A204.1 (cell line): ENCODE measurements around the gene KCTD17.

Experiments
- FAIRE-seq: peaks from 2 replicates; lab custom pipeline; 2012; peaks lifted over from hg19 to GRCh38; lab: Jason Lieb, UNC

The KCTD17 gene

DNA sequence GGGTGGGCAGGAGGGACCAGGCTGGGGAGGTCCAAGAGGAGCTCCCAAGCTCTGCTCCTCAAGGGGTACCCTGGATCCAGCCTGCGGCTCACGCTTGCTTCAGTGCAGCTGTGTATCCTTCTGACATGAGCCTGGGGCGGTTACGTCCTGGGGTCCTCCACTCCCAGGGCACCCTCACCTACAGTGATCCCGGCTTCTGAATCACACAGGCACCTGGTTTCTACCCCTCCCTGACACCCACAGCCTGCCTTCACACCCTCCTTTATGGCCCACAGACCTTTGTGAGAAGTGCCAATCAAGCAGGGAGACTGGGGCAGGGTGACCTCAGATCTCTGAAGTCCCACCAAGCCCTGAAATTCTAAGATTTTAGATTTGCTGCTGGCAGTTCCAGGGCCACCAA, 30.5 kb upstream of the KCTD17 start:
- no peak for FAIRE-seq

DNA sequence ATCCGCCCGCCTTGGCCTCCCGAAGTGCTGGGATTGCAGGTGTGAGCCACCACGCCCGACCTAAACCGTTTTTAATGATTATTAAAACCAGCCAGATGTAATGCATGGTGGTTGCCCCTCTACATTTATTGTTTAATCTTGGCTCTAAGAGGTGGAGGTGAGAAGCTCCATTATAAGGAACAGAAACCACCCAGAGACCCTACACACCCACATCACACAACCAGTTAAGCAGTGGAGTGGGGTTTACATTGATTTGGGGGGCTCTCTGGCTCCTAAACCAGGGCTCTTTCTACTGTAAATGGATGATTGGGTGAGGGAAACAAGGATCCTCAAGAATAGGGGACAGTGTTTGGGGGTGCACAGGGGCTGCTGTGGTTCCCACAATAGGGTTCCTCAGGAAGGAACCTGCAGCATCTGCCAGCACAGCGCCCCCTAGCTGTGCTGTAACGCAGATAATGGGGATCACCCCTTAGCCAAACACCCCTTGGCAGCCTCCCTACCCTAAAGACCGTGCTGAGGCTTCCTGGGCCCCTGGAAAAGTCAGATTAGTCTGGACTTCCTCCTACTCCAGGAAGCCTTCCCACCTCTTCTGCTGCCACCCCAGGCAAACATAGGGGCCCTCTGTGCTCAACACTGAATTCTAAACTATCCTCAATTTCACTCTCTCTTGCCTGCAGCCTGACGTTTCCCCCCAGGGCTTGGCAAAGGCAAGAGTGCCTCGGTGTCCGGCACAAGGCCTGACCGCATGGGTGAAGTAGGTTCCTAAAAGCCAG, 29.6 kb upstream of the KCTD17 start:
- FAIRE-seq: no peak

DNA sequence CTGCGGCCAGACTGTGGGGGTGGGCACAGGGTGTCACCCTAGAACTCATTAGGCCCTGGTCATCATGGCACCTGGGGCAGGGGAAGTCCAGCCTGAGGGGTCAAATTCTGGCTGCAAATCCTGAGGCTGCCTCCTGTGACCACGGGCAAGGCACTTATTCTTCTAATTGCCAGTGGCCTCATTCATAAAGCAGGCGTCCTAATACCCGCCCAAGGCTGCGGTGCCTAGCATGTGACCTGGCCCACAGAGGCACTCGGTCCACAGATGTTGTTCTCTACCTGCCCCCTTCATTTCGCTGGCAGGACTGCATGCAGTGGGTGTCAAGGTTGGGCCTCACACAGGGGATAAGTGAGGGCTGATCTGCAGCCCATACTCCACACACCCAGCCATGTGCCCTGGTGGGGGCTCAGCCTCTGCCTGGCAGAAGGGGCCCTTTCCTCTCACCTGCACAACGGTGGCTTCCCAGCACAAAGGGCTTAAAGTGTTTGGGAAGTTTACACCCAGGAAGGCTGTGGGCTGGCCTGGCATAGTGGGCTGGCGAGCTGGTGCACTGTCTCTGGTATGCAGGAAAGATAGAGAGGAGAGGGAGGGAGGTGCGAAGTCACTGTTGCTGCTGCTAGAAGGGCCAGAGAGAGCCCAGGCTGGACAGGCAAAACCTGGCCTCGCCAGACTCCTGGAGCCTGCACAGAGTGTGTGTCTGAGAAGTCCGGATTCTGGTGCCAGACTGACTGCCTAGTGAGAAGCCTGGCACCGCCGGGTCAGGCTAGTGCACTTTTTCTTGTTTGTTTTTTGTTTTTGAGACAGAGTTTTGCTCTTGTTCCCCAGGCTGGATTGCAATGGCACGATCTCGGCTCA, 28.8 kb upstream of the KCTD17 start:
- FAIRE-seq: no peak

DNA sequence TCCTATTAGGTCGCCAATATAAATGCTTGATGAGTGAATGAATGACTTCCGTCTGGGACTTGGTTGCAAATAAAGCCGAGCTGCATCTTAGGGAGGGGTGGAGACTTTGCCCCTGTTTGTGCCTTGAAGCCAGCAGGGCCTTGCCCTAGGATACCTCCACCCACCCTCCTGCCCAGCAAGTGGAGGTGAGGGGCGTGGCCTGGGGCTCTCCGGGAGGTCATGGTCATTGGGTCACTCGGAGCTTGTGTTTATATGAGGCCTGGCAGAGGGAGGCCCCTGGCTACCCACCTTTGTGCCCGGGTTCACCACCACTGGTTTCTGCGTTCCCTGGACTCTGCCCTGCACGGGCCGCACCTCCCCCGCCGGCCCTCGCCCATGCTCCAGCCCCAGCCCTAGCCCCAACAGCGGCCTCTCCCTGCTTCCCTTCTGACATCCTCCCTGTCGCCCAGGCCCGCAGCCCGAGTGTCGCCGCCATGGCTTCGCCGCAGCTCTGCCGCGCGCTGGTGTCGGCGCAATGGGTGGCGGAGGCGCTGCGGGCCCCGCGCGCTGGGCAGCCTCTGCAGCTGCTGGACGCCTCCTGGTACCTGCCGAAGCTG, 27.7 kb upstream of the KCTD17 start:
- FAIRE-seq: no peak

DNA sequence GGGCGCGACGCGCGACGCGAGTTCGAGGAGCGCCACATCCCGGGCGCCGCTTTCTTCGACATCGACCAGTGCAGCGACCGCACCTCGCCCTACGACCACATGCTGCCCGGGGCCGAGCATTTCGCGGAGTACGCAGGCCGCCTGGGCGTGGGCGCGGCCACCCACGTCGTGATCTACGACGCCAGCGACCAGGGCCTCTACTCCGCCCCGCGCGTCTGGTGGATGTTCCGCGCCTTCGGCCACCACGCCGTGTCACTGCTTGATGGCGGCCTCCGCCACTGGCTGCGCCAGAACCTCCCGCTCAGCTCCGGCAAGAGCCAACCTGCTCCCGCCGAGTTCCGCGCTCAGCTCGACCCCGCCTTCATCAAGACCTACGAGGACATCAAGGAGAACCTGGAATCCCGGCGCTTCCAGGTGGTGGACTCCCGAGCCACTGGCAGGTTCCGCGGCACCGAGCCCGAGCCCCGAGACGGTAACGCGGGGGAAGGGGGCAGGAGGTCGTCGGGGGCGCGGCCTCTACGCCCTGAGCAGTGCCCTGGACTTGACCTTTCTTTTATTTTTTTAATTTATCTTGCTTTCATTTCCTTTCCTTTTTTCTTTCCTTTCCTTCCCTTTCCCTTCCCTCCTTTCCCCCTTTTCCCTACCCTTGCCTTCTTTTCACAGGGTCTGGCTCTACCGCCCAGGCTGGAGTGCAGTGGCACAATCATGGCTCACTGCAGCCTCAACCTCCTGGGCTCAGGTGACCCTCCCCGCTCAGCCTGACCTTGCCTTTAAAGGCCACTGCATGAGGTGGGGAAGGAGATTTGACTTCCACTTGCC, 27.0 kb upstream of the KCTD17 start:
- FAIRE-seq: no peak

DNA sequence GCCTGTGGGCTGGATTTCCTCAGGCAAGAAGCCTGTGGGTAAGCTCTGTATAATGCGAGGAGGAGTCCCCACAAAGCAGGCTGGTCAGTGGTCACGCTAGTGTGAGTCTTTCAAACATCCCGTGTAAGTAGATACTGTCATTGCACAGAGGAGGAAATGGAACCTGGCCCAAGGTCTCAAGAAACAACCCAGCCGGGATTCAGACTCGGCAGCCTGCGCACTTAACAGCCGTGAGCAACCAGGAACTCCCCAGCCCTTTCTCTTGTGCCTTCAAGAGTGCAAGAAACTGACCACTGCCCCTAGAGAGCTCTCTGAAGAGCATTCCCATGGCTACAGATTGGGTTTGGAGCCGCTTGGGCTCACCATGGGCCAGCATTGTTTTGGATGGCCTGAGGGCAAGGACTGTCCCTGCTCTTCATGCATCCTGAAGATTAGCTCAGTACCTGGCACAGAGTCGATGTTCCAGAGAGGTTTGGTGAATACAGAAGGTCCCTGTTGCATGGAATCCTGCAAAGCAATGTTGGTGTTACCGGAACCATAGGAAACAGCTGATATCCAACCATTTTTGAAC, 26.0 kb upstream of the KCTD17 start:
- FAIRE-seq: no peak

DNA sequence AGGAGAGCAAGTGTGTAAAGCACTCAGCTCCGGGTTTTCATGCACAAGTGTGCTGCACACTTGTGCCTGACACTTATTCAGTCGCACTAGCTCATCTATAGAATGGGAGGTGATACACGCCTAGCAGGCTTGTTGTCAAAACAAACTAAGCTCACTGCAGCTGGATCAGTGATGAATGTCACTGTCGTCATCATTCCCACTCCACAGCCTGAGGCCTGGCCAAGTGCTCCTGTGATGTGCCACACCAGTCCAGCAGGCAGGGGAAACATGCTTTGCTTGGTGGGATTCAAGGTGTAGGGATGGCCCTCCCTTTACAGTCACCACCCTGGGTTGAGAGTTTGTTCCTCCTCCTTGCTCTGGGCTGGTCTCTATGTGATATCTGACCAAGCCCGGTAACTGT, 25.2 kb upstream of the KCTD17 start:
- FAIRE-seq: no peak

DNA sequence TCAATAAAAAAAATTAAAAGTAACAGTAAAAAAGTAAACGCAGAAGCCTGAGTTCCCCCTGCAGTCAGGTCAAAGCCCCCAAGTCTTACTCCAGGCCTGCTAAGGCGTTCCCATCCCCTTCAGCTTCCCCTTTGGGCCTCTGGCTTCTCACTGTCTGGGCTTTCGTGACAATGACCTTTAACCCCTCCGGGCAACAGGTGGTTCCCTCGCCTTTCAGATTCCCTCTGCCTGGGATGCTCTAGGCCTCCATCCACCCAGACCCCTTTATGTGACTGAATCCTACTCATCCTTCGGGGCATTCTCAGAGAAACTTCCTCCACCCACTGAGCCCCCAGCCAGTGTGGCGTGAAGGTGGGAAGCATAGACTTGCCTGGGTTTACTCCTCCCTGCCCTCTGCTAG, 24.0 kb upstream of the KCTD17 start:
- FAIRE-seq: no peak

DNA sequence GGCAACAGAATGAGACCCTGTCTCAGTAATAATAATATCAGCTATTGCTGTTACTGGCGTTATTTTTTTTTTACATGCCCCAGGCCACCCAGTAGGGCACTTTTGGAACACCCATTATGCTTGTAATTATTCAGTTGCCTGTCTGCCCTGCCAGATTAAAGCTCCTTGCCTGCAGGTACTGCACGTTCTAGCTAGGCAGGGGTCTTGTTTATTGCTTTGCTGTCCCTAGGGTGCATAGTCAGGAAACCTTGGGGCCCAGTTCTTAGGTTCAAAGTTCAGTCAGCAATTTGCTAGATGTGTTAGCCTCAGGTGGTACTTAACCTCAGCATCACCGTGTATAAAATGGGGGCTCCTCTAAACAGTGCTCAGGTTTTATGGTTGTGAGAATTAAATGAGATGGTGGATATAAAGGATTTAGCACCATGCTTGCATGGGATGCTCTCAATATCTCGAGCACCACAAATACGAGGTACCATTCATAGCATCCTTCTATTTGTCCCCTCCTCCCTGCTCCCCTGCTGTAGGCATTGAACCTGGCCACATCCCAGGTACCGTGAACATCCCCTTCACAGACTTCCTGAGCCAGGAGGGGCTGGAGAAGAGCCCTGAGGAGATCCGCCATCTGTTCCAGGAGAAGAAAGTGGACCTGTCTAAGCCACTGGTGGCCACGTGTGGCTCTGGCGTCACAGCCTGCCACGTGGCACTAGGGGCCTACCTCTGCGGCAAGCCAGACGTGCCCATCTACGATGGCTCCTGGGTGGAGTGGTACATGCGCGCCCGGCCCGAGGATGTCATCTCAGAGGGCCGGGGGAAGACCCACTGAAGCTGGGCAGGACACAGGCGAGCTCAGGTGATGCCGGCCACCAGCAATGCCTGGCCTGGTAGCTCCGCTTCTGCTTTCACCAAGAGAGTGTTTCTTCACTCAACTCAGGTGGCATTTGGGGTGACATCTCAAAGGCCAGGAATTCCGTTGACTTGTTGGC, 22.6 kb upstream of the KCTD17 start:
- FAIRE-seq: no peak

DNA sequence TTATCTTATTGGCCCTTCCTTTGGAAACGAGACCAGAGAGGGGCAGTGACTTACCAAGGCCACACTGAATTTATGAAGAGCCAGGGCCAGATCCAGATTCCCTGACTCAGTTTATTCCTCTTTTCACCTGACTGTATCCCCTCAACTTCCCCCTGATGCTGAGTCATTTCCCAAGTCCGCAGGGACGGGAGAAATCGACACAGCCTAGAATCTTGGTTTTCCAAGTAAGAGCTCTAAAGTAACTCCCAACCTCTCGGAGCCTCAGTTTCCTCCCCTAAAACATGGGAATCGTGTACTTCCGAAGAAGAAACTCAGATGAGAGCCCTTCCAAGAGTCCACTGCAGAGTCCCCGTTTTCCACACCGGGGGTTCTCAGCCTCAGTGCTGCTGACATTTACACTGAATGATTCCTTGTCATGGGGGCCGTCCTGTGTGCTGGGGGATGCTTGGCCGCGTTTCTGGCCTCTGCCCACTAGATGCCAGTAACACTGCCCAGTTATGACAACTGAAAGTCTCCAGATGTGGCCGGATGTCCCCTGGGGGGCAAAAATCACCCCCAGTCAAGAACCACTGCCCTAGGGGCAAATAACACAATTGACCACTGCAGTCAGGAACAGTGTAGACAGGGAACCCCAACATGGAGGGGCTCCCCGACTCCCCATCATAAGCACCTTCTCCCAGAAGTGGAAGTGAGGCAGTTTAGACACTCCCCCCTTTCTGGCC, 20.8 kb upstream of the KCTD17 start:
- no peak for FAIRE-seq

DNA sequence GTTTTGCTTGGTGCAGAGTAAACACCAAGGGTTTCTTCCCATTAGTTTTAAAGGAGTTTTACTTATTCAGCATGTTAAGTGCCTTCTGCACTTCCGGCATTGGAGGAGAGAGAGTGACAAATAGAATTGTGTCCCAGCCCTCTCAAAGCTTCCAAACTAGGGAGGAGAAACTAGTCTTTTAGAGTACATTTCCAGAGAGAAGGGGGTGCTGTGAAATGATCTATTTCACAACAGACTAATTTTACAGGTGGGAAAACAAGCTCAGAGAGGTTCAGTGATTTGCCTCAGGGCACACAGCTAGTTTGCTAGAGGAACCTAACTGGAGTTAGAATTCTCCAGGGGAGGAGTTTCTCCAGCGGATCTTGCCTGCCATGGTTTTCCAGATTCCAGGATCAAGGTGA, 19.4 kb upstream of the KCTD17 start:
- FAIRE-seq: no peak

DNA sequence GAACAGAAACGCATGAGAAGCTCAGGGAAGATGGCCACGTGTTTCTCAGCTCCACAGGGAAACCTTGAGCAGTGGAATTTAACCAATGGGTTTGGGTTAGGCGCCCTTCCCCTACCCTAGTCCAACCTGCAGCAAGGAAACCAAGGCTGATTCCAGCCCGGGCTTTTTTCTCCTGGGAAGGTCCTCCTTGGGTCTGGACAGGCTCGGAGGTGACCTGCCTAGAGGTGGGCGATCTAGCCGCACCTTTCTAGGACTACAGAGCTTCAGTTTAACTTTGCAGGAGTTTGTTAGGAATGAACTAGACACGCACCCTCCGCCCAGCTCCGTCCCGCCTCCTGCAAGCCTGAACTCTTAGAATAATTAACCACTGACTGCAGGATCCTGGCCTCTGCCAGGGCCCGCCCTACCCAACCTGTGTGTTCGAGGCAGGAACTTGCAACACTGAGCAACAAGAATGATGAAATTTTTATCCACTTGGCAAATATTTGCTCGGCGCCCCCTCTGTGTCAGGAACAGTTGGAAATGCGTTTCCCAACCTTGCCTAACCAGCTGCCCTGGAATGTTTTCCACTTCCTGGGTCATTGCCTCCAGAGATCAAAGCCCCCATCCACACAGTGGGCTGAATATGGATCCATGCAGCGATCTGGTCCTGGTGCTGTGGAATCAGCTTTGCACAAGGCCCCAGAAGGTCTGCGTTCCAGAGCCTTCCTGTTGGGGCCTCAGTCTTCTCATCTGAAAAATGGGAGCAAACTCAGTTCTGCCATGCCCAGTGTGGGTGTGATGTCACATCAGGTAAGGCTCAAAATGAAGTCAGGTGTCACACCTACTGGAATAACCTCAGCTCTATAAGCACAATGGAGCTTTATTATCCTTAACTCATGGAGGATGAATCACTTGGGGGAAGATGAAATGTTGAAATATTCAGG, 18.7 kb upstream of the KCTD17 start:
- no peak for FAIRE-seq

DNA sequence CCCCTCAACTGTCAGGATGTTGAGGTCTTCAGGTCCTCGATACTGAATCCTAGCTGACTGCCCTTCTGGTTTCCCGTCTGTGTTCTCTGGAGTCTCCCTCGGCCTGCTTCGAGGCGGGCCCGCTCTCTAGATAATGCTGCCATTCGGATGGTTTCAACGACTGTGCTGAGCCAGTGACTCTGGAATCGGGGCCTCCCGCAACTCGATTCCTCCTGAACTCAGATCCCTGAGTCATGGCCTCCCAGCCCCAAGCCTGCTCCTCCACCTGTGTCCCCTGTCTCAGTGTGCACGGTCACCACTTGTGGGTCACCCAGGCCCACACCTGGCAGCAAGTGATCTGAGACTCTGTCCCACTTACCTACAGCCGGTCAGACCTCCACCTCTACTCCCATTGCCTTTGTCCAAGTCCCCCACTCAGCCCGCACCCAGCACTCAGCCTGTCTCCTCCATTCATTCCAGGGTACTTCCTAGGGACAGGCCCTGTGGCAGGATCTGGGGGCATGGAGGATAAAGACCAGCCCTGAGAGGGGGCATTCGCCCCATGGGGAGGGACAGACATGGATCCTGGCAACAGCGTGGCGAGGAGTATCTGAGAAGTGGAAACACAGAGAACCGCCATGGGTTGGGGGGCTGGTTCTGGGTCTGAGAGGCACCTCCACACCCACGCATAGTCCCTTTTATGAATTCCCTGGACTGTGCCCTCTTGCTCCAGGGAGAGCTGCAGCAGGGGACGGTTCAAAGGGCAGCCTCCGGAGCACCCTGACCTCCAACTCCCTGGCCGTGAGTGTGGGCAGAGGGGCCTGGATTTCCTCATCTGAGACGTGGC, 17.7 kb upstream of the KCTD17 start:
- no peak for FAIRE-seq

DNA sequence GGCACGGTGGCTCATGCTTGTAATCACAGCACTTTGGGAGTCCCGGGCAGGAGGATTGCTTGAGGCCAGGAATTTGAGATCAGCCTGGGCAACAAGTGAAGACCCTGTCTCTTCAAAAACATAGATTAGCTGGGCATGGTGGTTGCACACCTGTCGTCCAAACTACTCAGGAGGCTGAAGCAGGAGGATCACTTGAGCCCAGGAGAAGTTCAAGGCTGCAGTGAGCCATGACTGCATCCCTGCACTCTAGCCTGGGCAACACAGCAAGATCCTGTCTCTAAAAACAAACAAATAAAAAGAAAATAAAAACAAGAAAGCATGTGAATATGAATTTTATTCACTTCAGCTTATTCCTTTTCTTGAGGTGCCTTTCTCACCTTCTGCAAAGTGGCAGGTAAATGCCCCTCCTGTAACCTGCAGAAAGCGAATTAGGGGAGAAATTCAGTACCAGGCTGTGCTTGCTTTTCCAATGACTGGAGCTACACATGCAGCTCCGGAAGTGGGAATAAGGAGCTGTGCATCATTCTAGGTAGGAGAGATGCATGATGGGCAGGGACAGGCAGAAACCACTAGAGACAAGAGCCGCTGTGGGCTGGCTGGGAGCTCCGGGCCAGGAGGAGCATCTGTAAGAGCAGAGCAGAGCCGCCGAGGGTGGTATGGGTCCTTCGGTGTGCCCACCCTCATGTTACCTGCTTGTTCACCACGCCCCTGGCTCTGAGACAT, 14.7 kb upstream of the KCTD17 start:
- no peak for FAIRE-seq

DNA sequence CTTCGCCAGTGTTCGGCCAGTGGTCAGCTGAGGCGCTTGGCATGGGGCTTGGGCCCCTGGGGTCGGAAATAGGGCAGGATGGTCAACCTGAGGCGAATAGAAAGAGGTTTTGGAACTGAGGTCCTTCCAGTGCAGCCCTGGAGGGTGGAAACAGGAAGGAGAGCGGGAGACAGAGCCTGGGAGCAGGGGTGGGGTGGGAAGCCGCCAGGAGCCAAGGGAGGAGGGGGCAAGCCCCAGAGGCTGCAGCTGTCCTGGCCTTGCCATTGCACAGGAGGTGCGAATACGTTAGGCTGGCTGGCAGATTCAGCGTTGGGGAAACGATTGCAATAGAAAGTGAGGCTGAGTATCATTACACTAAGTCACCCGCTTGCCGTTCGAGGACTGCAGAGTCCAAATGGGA, 13.9 kb upstream of the KCTD17 start:
- no peak for FAIRE-seq

DNA sequence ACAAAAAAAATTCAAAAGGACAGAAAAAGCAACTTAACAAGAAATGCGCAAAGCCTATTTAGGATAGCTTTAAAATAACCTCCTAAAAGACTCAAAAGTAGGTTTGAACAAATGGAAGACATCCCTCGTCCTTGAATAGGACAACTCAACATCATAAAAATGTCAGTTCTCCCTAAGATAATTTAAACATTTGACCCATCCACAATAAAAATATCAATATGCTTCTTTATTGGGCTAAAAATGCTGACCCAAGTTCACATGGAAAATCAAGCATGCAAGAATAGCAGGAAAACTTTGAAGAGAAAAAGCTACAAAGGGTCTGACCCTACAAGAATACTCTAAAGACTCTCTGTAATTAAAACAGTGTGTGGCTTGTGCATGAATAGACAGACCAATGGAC, 12.1 kb upstream of the KCTD17 start:
- no peak for FAIRE-seq

DNA sequence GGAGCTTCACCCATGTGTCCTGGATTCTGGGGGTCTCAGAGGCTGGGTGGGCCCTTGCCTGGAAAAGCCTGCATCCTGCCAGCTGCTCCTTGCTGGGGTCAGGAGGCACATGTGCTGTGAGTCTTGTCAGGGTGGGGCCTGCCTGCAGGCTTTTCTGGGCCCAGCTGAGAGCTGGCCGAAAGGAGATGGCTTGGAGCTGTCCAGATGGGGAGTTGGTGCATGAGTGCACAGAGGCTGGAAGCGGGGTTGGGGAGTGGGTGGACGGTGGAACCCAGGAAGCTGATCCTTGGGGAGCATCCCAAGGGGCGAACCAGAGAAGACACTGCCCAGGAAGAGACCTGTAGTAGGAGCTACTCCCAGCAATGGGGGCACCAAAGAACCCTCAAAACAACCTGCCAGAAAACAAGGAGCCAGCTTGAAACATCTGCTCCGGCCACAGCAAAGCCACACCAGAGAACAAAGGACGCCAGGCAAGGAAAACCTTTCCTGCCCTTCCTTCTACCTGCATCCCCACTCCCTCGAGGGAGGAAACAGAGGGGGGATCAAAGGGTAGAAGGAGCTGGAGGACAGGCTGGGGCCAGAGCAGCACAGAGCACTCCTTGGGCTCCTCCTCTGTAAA, 8.2 kb upstream of the KCTD17 start:
- FAIRE-seq: no peak
